Measurements from ENCODE around the gene ZGLP1. TPM values are rescaled to one million over a fixed set of nuclear protein-coding genes. Genes with fewer than 3 reads are reported as not detected.

ZGLP1 gene
- polyA plus RNA-seq, 3 donors: 2.9 to 3.9 (median 3.4) TPM

DNA sequence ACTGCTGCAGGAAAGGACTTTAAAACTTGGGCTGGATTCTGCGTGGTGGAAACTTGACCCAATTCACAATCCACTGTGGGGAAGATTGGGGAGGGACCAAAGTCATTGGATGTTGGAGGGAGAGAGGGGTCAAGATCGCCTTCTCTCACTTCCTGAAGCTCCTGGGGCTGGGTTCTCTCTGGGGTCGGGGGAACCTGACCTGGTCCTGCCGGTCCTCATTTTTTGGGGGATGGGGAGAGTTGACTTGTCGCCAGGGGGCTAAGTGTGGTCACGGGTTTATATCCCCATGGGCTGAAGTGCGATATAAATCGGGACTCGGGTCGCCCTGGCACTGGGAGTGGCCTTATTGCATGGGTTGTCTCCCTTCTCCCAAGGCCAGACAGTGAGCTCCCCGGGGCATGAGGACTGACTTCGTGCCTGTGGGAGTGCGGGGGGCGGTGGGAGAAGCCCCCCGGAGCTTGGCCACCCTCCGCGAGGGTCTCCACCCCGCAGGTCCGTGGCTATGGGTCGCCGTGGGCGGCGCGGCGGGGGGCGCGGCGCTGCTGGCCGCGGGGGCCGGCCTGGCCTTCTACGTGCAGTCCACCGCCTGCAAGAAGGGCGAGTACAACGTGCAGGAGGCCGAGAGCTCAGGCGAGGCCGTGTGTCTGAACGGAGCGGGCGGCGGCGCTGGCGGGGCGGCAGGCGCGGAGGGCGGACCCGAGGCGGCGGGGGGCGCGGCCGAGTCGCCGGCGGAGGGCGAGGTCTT lies 13.6 kb downstream of the ZGLP1 start:
- DNase-seq (ENCODE audit: low read depth in 3 of 3, low spot score in 2 of 3): no peak

DNA sequence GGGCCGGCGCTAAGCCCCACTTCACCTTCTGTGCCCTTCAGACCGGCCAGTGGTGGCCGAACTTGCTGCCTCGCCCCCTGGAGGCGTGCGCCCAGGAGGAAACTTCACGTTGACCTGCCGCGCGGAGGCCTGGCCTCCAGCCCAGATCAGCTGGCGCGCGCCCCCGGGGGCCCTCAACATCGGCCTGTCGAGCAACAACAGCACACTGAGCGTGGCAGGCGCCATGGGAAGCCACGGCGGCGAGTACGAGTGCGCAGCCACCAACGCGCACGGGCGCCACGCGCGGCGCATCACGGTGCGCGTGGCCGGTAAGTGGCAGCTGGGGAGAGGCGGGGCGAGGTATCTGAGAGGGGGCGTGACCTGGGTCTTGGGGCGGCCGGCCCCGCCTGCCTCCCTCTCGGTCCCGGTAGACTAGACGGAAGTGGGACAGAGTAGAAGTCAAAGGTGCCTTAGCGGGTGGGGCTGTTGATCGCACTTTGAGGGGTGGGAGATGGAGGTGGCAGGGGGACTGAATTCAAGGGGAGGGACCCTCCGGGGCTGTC lies 14.2 kb downstream of the ZGLP1 start:
- no peak for DNase-seq (ENCODE audit: low read depth in 3 of 3, low spot score in 2 of 3)

DNA sequence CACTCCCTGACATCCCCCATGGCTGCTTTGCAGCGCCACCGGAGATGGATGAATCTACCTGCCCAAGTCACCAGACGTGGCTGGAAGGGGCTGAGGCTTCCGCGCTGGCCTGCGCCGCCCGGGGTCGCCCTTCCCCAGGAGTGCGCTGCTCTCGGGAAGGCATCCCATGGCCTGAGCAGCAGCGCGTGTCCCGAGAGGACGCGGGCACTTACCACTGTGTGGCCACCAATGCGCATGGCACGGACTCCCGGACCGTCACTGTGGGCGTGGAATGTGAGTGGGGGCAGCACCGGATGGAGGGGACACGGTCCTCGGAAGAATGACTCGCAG lies 15.3 kb downstream of the ZGLP1 start:
- DNase-seq (ENCODE audit: low read depth in 3 of 3, low spot score in 2 of 3): no peak

DNA sequence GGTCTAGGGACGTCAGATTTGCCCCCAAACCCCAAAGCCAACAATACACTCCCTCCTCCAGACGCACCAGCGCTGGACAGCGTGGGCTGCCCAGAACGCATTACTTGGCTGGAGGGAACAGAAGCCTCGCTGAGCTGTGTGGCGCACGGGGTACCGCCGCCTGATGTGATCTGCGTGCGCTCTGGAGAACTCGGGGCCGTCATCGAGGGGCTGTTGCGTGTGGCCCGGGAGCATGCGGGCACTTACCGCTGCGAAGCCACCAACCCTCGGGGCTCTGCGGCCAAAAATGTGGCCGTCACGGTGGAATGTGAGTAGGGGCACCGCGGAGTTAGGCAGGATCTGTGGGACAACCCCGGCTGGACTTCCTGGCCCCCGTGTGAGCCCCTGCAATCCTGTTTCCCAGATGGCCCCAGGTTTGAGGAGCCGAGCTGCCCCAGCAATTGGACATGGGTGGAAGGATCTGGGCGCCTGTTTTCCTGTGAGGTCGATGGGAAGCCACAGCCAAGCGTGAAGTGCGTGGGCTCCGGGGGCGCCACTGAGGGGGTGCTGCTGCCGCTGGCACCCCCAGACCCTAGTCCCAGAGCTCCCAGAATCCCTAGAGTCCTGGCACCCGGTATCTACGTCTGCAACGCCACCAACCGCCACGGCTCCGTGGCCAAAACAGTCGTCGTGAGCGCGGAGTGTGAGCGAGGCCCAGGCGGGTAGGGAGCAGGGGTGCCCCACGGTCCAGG lies 15.8 kb downstream of the ZGLP1 start:
- DNase-seq (ENCODE audit: low read depth in 3 of 3, low spot score in 2 of 3): no peak

DNA sequence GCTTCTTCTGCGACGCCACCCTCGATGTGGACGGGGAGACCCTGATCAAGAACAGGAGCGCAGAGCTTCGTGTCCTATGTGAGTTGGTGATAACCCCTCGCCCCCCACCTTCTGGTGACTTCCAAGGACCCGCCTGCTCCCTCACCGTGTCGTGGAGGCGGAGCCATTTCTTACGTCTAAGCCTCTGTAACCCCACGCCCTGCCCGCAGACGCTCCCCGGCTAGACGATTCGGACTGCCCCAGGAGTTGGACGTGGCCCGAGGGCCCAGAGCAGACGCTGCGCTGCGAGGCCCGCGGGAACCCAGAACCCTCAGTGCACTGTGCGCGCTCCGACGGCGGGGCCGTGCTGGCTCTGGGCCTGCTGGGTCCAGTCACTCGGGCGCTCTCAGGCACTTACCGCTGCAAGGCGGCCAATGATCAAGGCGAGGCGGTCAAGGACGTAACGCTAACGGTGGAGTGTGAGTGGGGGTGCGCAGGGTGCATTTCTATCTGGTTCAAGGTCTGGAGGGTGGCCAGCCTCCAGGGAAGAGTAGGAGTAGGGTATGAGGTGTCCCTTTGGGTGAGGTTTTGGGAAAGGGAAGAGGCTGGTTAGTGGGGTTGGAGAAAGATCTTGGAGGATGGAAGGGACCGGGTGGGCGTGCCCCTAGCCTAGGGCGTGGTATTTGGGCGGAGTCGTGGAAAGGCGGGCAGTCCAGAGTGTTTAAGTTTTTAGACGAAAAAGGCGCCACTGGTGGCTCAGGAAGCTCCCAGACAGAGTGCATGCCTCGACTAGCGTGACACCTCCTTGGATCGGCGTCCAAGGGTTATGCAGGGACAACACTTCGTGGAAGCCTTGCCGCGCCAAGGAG lies 16.6 kb downstream of the ZGLP1 start:
- DNase-seq (ENCODE audit: low read depth in 3 of 3, low spot score in 2 of 3): no peak

DNA sequence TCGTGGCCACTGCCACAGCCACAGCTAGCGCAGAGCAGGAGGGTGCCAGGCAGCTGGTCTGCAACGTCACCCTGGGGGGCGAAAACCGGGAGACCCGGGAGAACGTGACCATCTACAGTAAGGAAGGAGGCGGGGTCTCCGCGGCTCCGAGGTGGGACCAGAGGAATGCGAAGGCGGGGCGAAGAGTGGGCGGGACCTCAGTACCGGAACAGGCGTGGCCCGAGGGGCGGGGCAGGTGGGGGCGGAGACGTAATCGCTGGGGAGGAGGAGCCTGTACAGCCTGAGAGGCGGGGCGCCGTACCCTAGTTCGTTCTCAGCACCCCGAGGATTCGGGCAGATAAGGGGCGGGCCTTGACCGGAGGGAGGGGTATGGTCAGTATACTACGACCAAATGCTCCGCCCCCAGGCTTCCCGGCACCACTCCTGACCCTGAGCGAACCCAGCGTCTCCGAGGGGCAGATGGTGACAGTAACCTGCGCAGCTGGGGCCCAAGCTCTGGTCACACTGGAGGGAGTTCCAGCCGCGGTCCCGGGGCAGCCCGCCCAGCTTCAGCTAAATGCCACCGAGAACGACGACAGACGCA lies 17.3 kb downstream of the ZGLP1 start:
- DNase-seq (ENCODE audit: low read depth in 3 of 3, low spot score in 2 of 3): no peak

DNA sequence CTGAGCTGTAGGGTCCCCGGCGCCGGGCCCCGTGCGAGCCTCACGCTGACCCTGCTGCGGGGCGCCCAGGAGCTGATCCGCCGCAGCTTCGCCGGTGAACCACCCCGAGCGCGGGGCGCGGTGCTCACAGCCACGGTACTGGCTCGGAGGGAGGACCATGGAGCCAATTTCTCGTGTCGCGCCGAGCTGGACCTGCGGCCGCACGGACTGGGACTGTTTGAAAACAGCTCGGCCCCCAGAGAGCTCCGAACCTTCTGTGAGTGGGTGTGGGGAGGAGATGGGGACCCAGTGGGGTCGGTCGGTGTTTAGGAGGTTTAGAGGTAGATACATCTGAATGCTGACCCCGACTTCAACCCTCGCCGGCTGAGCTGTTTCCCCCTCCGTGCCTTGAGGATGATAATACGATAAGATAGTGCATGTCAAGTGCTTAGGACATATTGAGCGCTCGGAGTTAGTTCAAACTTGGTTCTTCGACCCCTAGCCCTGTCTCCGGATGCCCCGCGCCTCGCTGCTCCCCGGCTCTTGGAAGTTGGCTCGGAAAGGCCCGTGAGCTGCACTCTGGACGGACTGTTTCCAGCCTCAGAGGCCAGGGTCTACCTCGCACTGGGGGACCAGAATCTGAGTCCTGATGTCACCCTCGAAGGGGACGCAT lies 17.9 kb downstream of the ZGLP1 start:
- DNase-seq (ENCODE audit: low read depth in 3 of 3, low spot score in 2 of 3): no peak

DNA sequence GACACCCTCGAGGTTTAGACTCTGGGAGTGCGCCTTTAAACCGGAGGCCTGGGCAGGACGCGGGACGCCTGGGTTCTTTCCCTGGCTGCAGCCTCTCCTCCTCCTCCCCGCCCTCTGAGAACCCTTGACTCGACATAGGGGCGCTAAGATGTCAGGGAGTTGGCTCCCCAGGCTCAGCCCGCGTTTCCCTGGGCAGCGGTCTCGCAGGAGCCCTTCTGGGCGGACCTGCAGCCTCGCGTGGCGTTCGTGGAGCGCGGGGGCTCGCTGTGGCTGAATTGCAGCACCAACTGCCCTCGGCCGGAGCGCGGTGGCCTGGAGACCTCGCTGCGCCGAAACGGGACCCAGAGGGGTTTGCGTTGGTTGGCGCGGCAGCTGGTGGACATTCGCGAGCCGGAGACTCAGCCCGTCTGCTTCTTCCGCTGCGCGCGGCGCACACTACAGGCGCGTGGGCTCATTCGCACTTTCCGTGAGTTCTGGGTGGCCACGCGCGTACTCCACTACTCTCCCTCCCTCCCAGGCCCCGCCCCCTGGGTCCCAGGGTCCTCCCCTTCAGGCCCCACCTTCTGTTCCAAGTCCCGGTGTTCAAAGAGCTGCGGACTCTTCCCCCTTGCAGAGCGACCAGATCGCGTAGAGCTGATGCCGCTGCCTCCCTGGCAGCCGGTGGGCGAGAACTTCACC lies 18.6 kb downstream of the ZGLP1 start:
- no peak for DNase-seq (ENCODE audit: low read depth in 3 of 3, low spot score in 2 of 3)

DNA sequence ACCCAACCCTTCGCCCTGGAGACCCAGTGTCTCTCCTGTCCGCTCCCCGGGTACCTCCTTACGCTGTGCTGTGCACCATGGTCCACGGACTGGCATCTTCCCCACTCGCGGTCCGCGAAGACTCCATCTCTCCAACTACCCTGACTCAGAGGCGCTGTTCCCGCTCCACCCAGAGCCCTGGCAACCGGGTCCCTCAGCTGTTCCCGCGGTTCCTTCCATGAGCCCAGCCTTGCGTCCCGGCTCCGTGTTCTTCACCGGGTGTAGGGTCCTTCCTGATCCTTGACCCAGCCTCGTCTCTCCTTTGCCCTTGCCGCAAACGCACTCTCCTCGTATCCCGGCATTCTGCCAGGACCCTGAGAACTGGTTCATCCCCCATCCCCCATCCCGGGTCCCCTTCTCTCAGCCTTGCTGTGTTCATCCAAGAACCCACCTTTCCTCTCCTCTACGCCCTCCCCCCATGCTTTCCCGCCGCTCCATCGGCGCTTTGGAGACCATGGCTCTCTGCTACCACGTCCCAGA lies 19.2 kb downstream of the ZGLP1 start:
- DNase-seq (ENCODE audit: low read depth in 3 of 3, low spot score in 2 of 3): no peak

DNA sequence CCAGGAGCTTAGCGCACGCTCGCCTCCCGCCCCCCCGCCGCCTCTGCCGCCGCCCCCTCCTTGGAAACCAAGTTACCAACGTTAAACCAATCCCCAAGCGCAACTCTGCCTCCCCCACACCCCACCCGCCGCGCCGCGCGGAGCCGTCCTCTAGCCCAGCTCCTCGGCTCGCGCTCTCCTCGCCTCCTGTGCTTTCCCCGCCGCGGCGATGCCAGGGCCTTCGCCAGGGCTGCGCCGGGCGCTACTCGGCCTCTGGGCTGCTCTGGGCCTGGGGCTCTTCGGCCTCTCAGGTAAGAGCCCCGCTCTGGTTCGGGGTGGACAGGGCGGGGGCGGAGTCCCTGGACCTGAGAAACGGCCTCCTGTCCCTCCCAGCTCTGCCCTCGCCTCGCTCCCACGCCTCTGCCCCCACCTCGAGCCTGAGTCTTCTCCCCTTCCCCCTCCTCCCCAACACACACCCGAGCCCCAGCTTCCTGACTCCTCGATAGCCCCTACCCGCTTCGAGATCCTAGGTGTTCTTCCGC lies 19.7 kb downstream of the ZGLP1 start, which contains the start of gene ICAM5:
Gene ICAM5, plus strand, starts transcription at position 117 of the 521 bp plus-strand sequence. Its CDS starts 92 bp downstream, at position 209.
- no peak for DNase-seq (ENCODE audit: low read depth in 3 of 3, low spot score in 2 of 3)

DNA sequence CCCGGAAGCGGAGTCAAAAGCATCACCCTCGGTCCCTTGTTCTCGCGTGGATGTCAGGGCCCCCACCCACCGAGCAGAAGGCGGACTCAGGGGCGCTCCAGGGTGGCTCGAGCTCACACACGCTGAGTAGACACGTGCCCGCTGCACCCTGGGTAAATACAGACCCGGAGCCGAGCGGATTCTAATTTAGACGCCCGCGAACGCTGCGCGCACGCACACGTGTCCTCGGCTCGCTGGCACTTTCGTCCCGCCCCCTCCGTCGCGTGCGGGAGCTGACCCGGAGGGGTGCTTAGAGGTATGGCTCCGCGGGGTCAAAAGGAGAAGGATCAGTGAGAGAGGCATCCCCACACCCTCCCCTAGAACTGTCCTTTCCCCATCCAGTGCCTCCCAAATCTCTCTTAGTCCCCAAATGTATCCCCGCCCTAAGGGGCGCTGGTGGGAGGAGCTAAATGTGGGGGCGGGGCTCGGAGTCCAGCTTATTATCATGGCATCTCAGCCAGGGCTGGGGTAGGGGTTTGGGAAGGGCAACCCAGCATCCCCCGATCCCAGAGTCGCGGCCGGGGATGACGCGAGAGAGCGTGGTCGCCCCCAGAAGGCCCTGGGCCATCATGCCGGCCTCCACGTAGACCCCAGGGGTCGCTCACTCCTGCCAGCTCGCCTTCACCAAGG lies 20.3 kb downstream of the ZGLP1 start:
- no peak for DNase-seq (ENCODE audit: low read depth in 3 of 3, low spot score in 2 of 3)

DNA sequence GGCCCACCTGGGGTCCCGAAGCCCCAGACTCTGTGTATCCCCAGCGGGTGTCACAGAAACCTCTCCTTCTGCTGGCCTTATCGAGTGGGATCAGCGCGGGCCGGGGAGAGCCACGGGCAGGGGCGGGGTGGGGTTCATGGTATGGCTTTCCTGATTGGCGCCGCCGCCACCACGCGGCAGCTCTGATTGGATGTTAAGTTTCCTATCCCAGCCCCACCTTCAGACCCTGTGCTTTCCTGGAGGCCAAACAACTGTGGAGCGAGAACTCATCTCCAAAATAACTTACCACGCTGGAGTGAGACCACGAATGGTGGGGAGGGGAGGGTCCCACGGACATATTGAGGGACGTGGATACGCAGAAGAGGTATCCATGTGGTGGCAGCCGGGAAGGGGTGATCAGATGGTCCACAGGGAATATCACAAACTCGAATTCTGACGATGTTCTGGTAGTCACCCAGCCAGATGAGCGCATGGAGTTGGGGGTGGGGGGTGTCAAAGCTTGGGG lies 20.9 kb downstream of the ZGLP1 start:
- DNase-seq (ENCODE audit: low read depth in 3 of 3, low spot score in 2 of 3): no peak

DNA sequence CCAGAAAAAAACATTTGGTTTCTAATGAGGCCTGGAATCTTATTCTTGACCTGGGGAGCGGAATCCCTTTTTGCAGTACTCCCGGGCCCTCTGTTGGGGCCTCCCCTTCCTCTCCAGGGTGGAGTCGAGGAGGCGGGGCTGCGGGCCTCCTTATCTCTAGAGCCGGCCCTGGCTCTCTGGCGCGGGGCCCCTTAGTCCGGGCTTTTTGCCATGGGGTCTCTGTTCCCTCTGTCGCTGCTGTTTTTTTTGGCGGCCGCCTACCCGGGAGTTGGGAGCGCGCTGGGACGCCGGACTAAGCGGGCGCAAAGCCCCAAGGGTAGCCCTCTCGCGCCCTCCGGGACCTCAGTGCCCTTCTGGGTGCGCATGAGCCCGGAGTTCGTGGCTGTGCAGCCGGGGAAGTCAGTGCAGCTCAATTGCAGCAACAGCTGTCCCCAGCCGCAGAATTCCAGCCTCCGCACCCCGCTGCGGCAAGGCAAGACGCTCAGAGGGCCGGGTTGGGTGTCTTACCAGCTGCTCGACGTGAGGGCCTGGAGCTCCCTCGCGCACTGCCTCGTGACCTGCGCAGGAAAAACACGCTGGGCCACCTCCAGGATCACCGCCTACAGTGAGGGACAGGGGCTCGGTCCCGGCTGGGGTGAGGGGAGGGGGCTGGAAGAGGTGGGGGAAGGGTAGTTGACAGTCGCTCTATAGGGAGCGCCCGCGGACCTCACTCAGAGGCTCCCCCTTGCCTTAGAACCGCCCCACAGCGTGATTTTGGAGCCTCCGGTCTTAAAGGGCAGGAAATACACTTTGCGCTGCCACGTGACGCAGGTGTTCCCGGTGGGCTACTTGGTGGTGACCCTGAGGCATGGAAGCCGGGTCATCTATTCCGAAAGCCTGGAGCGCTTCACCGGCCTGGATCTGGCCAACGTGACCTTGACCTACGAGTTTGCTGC lies 22.5 kb downstream of the ZGLP1 start, which contains the start of gene ICAM4:
Gene ICAM4, plus strand, starts transcription at position 153 of the 935 bp plus-strand sequence. Its CDS starts 58 bp downstream, at position 211.
- peak in 2 of 3 donors; percentile 71 to 73 for DNase-seq (ENCODE audit: low read depth in 3 of 3, low spot score in 2 of 3)

DNA sequence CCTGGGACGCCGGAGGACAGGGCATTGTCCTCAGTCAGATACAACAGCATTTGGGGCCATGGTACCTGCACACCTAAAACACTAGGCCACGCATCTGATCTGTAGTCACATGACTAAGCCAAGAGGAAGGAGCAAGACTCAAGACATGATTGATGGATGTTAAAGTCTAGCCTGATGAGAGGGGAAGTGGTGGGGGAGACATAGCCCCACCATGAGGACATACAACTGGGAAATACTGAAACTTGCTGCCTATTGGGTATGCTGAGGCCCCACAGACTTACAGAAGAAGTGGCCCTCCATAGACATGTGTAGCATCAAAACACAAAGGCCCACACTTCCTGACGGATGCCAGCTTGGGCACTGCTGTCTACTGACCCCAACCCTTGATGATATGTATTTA lies 24.2 kb downstream of the ZGLP1 start:
- no peak for DNase-seq (ENCODE audit: low read depth in 3 of 3, low spot score in 2 of 3)

DNA sequence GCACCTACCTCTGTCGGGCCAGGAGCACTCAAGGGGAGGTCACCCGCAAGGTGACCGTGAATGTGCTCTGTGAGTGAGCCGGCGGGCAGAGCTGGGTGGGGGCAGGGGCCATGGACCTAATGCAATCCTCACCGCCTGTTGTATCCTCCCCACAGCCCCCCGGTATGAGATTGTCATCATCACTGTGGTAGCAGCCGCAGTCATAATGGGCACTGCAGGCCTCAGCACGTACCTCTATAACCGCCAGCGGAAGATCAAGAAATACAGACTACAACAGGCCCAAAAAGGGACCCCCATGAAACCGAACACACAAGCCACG lies 24.7 kb downstream of the ZGLP1 start:
- DNase-seq (ENCODE audit: low read depth in 3 of 3, low spot score in 2 of 3): no peak

DNA sequence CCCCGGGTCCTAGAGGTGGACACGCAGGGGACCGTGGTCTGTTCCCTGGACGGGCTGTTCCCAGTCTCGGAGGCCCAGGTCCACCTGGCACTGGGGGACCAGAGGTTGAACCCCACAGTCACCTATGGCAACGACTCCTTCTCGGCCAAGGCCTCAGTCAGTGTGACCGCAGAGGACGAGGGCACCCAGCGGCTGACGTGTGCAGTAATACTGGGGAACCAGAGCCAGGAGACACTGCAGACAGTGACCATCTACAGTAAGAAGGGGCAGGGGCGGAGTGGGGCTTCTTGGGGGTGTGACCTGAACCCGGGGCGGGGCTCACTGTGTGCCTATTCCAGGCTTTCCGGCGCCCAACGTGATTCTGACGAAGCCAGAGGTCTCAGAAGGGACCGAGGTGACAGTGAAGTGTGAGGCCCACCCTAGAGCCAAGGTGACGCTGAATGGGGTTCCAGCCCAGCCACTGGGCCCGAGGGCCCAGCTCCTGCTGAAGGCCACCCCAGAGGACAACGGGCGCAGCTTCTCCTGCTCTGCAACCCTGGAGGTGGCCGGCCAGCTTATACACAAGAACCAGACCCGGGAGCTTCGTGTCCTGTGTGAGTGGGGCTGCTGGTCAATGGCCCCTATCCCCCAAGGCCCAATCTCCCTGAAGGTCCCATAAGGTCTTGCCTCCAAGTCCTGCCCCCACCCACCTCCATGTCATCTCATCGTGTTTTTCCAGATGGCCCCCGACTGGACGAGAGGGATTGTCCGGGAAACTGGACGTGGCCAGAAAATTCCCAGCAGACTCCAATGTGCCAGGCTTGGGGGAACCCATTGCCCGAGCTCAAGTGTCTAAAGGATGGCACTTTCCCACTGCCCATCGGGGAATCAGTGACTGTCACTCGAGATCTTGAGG lies 25.3 kb downstream of the ZGLP1 start:
- DNase-seq (ENCODE audit: low read depth in 3 of 3, low spot score in 2 of 3): no peak

All from right renal cortex interstitium (tissue), 3 donors.